ENCODE results near the gene ELAVL1.

GRCh38 chr19:7982103-7982502, 23.3 kb downstream of the ELAVL1 start:
- no peak for TF ChIP-seq SUZ12 (IDR thresholded peaks at IDR 0.05; ENCODE audit: extremely low read depth, insufficient read depth, insufficient read length)
- no peak for TF ChIP-seq ZNF274 (IDR thresholded peaks at IDR 0.05; ENCODE audit: low read depth, low read length)
- no peak for TF ChIP-seq YY1 (IDR thresholded peaks at IDR 0.05; ENCODE audit: insufficient read depth, insufficient read length)

Data from NT2/D1 (cell line).